ENCODE data around the gene PABPN1L.
"Not testable (repeated sequence)": the region's sequence is repeated elsewhere in the genome, so short reads cannot be mapped to it uniquely, and the experiment has no call there.

Gene PABPN1L

DNA sequence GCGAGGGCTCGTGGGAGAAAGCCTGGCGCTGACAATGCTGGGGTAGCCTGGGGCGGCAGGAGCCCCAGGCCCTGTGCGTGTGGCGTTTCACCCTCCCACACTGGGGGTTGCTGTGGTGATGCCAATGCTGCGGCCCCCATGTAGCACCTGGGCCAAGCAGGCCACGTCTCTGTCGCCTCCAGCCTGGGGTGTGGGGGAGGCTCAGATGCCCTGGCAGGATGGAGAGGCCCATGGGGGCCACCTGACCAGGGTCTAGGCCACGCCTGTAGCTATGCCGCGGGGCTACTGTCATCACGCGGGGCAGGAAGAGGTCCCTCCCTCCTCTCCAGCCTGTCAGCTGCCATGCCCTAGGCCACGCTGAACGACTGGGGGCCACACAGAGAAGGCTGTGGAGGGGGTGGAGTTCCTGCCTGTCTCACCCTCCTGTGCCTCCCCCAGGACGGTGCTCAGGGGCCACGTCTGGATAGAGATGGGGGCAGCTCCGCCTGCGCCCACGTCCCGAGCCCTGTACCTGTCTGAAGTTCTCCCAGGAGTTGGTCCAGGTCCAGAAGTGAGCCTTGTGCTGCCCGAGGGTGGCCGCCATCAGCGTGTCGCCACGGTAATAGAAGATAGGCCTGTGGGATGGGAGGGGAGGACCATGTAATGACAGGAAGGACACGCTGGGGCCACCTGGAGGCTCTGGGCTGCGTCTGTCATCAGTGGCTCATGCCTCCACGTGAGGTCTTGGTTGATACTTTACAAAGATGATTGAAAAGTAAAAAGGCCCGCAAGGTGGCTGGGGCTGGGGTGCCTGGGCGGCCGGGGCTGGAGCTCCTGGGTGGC, 42.0 kb downstream of the PABPN1L start:
- no peak for FAIRE-seq

DNA sequence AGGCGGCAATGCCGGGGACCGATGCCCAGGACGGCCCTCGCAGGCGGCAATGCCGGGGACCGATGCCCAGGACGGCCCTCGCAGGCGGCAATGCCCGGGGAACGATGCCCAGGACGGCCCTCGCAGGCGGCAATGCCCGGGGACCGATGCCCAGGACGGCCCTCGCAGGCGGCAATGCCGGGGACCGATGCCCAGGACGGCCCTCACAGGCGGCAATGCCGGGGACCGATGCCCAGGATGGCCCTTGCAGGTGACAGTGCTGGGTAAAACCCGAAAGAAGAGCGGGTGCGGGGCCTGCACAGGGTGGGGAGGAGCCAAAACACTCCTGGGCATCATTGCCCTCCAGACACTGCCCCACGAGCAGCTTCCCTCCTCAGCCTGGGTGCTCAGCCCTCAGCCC, 42.8 kb downstream of the PABPN1L start:
- not testable (repeated sequence) for FAIRE-seq

DNA sequence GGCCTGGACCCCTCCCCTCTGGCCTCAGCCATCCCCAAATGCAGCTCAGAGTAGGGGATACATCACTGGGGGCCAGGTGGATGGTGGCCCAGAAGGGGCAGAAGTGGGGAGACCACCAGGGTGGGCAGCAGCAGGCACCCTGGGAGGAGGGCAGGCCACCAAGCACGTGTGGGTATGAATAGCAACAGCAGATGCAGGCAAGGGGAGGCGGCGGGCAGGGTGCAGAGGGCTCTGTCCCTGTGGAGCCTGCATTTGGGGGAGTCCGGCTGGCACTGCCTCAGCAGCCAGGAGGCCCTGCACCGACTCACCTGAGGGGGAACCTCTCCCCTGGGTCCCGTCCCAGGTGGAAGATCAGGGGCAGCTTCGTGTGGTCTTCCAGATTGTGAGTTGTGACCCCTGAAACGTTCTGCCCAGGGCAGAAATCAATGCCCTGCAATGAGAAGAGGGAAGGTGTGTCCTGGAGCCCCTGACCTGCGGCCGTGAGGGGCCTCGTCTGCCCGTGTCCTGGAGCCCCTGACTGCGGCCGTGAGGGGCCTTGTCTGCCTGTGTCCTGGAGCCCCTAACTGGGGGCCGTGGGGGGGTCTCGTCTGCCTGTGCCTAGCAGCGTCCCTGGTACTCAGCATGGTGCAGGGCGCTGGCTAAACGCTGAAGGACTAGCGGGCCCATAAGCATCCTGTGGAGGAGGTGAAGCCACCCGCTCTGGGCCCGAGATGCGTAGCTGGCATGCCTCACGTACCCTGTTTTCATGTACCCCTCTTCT, 44.0 kb downstream of the PABPN1L start:
- no peak for FAIRE-seq

DNA sequence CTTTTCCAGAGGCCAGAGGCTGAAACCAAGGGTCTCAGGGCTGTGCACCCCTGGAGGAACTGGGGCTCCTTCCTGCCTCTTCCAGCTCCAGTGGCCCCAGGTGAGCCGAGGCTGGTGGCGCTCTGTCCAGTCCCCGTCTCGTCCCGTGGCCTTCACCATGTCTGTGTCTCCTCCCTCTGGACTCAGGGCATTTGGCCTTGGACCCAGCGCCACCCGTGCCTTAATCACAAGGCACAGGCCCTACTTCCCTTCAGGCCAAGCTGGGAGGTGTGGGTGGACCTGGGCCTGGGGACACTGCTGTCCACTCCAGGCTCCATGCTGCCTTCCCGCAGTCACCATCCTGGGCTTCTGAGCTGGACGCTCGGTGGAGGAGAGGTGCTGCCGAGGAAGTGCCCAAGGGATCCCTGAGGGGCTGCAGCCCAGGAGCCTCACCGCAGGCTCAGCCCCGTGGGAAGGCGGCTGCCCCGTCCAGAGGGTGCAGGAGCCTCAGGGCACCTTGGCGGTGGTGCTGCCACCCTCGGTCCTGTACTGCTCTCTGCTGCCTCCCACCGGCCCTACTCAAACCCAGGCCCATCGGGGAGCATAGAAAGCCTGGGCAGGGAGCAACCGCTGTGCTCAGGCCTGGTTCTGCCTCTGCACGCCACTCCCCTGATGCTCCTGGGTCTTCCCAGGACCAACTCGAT, 45.2 kb downstream of the PABPN1L start:
- FAIRE-seq, result no peak

DNA sequence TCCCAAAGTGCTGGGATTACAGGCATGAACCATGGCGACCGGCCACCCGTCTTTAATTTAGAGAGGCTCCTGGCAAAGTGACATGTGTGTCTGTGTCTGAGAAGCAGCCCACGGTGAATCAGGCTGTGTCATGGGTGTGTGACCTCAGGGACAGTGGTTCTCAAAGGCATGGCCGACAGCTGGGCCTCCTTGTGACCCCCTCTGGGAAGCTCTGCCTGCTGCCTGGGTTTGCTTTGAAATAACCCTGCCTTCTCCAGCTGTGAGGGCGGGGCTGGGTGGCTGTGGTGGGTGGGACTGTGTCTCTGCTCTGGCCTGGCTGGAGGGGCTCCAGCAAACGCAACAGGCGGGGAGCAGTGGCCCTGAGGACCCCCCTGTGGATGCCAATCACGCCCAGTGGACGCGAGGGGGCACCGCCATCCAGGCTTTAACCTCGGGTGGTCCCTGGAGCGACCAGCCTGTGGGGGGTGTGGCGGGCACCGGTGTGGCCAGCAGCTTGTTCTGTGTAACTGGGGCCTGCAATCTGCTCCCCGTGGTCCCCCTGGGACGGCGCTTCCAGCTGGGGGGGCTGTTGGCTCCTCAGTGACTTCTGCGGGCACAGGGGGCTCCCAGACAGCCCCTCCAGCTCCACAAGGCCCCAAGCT, 46.0 kb downstream of the PABPN1L start:
- FAIRE-seq, result no peak

DNA sequence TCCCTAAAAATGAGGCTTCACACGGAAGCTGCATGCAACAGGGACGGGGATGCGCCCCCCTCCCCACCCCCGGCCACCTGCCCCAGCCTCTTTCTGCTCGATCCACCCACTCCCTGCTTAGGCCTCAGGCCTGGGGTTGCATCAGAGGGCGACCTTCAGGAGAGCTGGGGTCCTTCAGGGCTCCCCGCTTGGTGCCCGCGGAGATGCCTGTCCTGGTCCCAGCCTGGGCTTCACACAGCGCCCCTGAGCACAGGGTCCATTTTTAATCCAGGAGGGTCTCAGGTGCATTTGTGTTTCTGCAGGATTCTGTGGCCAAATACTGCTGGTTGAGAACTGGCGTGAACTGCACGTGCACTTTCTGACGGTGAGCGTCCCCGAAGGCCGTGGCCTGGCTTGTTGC, 47.3 kb downstream of the PABPN1L start:
- FAIRE-seq, result no peak

DNA sequence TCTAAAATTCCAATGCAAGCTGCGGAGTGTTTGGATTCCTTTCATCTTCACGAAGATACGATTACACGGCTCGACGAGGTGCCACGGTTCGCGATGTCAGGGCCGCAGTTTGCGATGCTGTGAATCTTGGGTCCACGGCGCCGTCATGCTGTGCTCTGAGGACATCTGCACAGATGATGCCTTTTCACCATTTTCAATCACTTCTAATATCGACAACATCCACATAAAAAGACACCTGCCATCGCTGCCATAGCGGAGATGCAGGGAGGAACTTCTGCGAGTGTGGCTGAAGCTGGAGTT, 47.9 kb downstream of the PABPN1L start:
- FAIRE-seq, result no peak

DNA sequence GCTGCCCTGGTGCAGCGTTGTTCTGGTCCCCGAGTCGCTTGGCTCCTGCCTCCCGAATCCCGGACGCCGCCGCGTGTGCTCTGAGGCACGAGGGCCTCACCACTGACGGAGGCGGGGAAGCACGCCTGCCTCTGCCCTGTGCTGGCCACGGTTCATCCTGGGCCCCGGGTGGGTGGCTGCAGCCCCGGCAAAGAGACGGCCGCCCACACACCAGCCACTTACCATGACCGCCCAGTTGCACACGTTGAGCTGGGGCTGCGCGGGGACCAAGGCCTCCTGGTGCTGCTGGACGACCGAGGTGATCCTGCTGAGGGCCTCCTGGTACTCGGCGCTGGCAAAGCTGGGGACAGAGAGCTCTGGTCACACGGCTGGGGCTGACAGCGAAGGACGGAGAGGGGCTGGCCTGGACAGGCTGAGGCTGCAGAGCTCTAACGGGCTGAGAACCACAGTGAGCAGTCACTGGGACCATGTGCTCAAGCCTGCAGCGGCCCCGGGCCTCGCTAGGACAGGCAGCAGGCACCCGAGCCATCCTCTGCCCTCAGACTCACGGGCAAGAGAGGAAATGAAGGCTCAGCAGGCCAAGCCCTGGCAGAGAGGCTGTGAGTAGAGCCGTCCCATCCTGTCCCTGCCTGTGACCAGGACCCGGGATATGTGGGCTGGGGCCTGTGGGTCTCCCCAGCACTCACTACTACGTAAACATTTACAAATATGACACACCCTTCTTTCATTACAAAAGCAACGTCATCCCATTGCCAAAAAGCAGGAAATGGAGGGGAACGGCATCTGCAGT, 48.5 kb downstream of the PABPN1L start:
- FAIRE-seq, result no peak

DNA sequence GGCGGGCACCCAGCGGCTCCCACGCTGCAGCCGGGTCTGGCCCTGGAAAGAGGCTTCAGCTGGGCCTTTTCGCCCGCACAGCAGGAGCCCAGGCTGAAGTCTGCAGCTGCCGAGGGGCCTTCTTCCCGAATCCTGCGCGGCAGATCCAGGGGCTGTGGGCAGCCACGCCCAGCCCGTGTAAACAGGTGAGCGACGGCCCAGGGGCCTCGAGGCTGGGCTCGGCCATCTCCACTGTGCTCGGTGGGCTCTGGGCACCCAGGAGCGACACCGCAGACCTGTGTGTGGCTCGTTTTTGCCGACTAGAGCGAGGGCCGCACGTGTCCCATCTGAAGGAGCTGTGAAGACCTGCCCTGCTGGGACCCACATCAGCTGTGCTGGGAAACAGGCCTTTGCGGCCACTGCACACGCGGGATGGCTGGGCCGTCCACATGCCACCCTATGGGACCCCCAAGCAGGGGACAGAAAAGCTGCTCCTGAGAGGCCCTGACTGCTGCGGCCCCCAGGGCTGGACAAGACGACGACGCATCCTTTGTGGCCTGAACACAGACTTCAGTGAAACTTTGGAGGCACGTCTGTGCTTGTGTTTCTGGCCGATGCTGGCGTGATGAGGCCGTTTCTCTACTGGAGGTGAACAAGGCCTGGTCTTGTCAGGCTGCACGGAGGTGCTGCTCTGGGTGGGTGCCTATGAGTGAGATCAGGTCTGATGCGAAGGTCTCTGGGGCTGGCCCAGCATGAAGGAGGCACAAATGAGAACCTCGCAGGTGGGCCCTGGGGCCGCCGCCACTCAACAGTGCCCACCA, 49.5 kb downstream of the PABPN1L start:
- no peak for FAIRE-seq

DNA sequence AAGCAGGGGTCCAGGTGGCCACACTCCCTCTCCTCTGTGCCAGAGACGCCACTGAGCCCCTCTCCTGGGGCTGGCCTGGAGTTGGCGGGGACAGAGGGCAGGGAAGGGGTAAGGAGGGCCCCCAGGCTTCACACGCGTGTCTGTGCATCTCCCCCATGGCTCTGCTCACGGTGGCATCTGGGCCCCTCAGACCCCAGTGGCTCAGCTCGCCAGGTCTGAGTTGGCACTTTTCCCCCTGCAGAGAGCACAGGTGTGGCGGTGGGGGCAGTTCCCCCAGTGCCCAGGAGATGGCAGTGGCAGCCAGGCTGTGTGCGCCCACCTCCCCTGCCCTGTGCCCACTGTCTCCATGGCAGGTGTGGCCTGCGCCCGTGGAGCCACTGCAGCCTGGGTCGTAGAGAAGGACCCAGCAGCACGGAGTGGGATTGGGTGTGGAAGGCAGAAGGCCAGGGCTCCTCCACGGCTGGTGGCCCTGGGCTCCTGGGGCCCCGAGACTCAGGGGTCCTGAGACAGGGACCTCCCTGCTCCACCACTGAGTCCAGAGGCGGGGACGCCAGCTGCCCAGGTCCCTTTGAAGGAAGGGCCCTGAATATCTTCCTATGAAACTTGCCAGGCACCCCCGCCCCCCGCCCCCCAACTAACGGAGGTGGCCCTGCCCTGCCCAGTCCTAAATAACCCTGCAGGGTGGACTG, 50.4 kb downstream of the PABPN1L start:
- no peak for FAIRE-seq

DNA sequence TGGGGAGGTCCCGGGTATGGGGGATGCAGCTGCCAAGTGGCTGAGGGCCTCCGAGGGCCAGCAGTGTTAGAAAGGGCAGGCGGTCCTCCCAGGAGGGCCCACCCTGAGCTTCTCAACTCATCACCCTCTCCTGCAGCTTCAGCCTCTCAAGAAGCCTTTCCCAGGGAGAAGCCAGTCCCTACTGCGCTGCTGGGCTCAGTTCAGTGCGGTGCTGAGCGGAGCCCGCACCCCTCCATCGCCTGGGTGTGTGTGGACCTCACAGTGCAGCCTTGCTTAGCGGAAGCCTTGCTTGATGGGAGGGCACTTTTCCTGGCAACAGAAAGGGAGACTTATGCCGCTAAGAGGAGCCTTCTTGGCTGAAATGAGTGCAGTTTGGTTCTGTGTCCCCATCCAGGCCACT, 51.2 kb downstream of the PABPN1L start:
- no peak for FAIRE-seq

DNA sequence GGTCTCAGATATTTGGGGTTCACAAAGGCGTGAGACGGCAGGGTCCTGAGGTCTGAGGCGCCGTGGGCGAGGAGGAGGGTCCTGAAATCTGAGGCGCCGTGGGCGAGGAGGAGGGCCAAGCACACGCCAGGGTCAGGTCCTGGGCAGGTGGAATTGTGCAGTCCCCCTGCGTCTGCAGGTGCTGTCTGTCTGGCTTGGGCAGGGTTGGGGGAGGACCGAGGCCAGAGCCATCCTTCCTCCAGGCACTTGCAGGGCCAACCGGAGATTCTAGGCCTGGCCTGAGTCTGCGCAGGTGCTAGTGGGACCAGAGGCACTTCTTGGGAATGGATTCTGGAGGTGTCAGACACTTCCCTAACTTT, 52.3 kb downstream of the PABPN1L start:
- no peak for FAIRE-seq
